HEK293 (cell line): ENCODE data around the gene SETD7.

Experiments used
- CTCF ChIA-PET: fragments of 350-600 bp; formaldehyde crosslinking; extraction: SDS; loops from one replicate; lab custom pipeline; 2021; ENCODE audit warnings: antibody characterized with exemption; lab: Yijun Ruan, JAX
- POLR2A ChIA-PET: fragments of 300-600 bp; formaldehyde crosslinking; extraction: SDS; loops from one replicate; lab custom pipeline; 2020; ENCODE audit warnings: antibody characterized with exemption, inconsistent platforms; lab: Yijun Ruan, JAX
- H3K27ac ChIP-seq: fragments of 200-500 bp; sonication (Bioruptor generic); 2 replicates; pipeline ENCODE4 v1.5.1; 2014; ENCODE audit warnings: low read depth, low read length, control low read depth, inconsistent platforms; ENCODE audit errors: extremely low read depth
- H3K36me3 ChIP-seq, 2 experiments: fragments of 200-500 bp in 1 of 2; sonication (Bioruptor generic) in 1 of 2; 1 replicate in 1 of 2; 2 replicates in 1 of 2; pipeline ENCODE4 v1.5.1; 2014 to 2017; ENCODE audit warnings: inconsistent platforms in 2 of 2, low read length in 2 of 2; ENCODE audit not compliant: control insufficient read depth in 2 of 2, insufficient read depth in 1 of 2
- H3K4me1 ChIP-seq: fragments of 200-500 bp; sonication (Bioruptor generic); 2 replicates; pipeline ENCODE4 v1.5.1; 2014; ENCODE audit warnings: mild to moderate bottlenecking, low read length, inconsistent platforms; ENCODE audit not compliant: control insufficient read depth, insufficient read depth
- H3K4me3 ChIP-seq: 2 replicates; pipeline ENCODE4 v1.5.1; 2011; ENCODE audit warnings: low read depth, mild to moderate bottlenecking, control low read depth, low read length, moderate library complexity
- H3K9me3 ChIP-seq: fragments of 200-500 bp; sonication (Bioruptor generic); 2 replicates; pipeline ENCODE4 v1.5.1; 2014; ENCODE audit warnings: low read depth, low read length, inconsistent platforms; ENCODE audit not compliant: control insufficient read depth, insufficient read depth
- KLF8 ChIP-seq: fragments of 450-650 bp; formaldehyde crosslinking; IDR thresholded peaks from 2 replicates; pipeline ENCODE4 v1.5.1; 2016; ENCODE audit warnings: missing biosample characterization, missing genetic modification characterization
- KLF9 ChIP-seq: fragments of 450-650 bp; formaldehyde crosslinking; IDR thresholded peaks from 2 replicates; pipeline ENCODE4 v1.5.1; 2016; ENCODE audit warnings: missing biosample characterization, missing genetic modification characterization, low read depth
- MEIS1 ChIP-seq: sonication (generic); formaldehyde crosslinking; IDR thresholded peaks from 2 replicates; pipeline ENCODE4 v1.8.1; 2022; ENCODE audit warnings: missing genetic modification reagents, mild to moderate bottlenecking, borderline replicate concordance
- MYNN ChIP-seq: fragments of 450-650 bp; formaldehyde crosslinking; IDR thresholded peaks from 2 replicates; pipeline ENCODE4 v1.5.1; 2016; ENCODE audit warnings: missing biosample characterization, missing genetic modification characterization, borderline replicate concordance
- ZNF114 ChIP-seq: fragments of 450-650 bp; formaldehyde crosslinking; IDR thresholded peaks from 2 replicates; pipeline ENCODE4 v1.5.0; 2017; ENCODE audit warnings: missing biosample characterization, missing genetic modification characterization
- ZNF133 ChIP-seq: fragments of 450-650 bp; formaldehyde crosslinking; IDR thresholded peaks from 2 replicates; pipeline ENCODE4 v1.5.1; 2016; ENCODE audit warnings: missing biosample characterization, missing genetic modification characterization
- ZNF221 ChIP-seq: fragments of 450-650 bp; formaldehyde crosslinking; IDR thresholded peaks from 2 replicates; pipeline ENCODE4 v1.5.1; 2017; ENCODE audit warnings: missing biosample characterization, missing genetic modification characterization, borderline replicate concordance
- ZNF24 ChIP-seq: fragments of 450-650 bp; formaldehyde crosslinking; IDR thresholded peaks from 2 replicates; pipeline ENCODE4 v1.5.1; 2016; ENCODE audit warnings: missing biosample characterization, missing genetic modification characterization
- ZNF404 ChIP-seq: fragments of 450-650 bp; formaldehyde crosslinking; IDR thresholded peaks from 2 replicates; pipeline ENCODE4 v1.5.1; 2017; ENCODE audit warnings: missing biosample characterization, missing genetic modification characterization
- ZNF488 ChIP-seq: fragments of 450-650 bp; formaldehyde crosslinking; IDR thresholded peaks from 2 replicates; pipeline ENCODE4 v1.5.1; 2016; ENCODE audit warnings: missing biosample characterization, missing genetic modification characterization
- ZNF501 ChIP-seq: fragments of 450-650 bp; formaldehyde crosslinking; IDR thresholded peaks from 2 replicates; pipeline ENCODE4 v1.5.1; 2016; ENCODE audit warnings: missing biosample characterization, missing genetic modification characterization
- ZNF514 ChIP-seq: fragments of 450-650 bp; formaldehyde crosslinking; IDR thresholded peaks from 2 replicates; pipeline ENCODE4 v1.5.1; 2016; ENCODE audit warnings: missing biosample characterization, missing genetic modification characterization
- ZNF529 ChIP-seq: fragments of 450-650 bp; formaldehyde crosslinking; IDR thresholded peaks from 2 replicates; pipeline ENCODE4 v1.5.1; 2017; ENCODE audit warnings: missing genetic modification characterization, missing biosample characterization; ENCODE audit not compliant: insufficient replicate concordance
- ZNF544 ChIP-seq: fragments of 450-650 bp; formaldehyde crosslinking; IDR thresholded peaks from 2 replicates; pipeline ENCODE4 v1.5.0; 2017; ENCODE audit warnings: missing biosample characterization, missing genetic modification characterization
- ZNF629 ChIP-seq: fragments of 450-650 bp; formaldehyde crosslinking; IDR thresholded peaks from 2 replicates; pipeline ENCODE4 v1.5.1; 2017; ENCODE audit warnings: missing biosample characterization, missing genetic modification characterization
- ZNF654 ChIP-seq: fragments of 450-650 bp; formaldehyde crosslinking; IDR thresholded peaks from 2 replicates; pipeline ENCODE4 v1.5.1; 2016; ENCODE audit warnings: low read depth, missing biosample characterization, missing genetic modification characterization
- ZNF768 ChIP-seq: fragments of 450-650 bp; formaldehyde crosslinking; IDR thresholded peaks from 2 replicates; pipeline ENCODE4 v1.5.1; 2018; ENCODE audit warnings: missing biosample characterization, mild to moderate bottlenecking, missing genetic modification characterization
- TF ChIP-seq, protein P1 (sequence below): fragments of 450-650 bp; IDR thresholded peaks from 2 replicates; pipeline ENCODE4 v1.5.1; 2018; ENCODE audit warnings: missing biosample characterization, mild to moderate bottlenecking, missing genetic modification characterization
- TF ChIP-seq, protein P2 (sequence below): fragments of 450-650 bp; formaldehyde crosslinking; IDR thresholded peaks from 2 replicates; pipeline ENCODE4 v1.5.1; 2016; ENCODE audit warnings: missing biosample characterization, missing genetic modification characterization, low read depth
- TF ChIP-seq, protein P3 (sequence below): fragments of 450-650 bp; formaldehyde crosslinking; IDR thresholded peaks from 2 replicates; pipeline ENCODE4 v1.5.1; 2017; ENCODE audit warnings: missing biosample characterization, missing genetic modification characterization
- TF ChIP-seq, protein P4 (sequence below): fragments of 450-650 bp; formaldehyde crosslinking; IDR thresholded peaks from 2 replicates; pipeline ENCODE4 v1.5.1; 2017; ENCODE audit warnings: missing biosample characterization, mild to moderate bottlenecking, missing genetic modification characterization, moderate library complexity

SETD7 gene

DNA sequence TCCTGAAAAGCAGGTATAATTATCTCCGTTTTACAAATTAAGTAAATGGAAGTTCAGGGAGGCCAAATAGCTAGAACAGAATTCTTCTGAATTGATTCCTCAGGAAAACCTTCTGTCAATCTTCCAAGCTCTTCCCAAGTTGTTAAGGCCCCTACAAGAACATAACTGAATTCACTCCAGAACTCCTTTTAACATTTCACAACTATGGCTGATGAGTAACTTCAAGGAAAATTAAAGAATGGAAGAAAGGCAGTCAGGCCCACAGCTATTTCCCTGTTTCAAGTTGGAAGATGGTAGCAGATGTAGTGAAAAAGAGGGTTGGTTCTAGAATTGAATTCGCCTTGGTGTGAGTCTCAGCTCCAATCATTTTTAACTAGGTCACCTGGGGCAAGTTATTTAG is 15.9 kb downstream of the SETD7 start:
- H3K9me3 ChIP-seq, result no peaks in the 10 kb centered on the region
- TF ChIP-seq ZNF768 (tag by site-specific recombination), result no peak
- TF ChIP-seq, all 188 proteins: peak for 0
- H3K4me1 ChIP-seq, result no peaks in the 10 kb centered on the region
- ChIA-PET POLR2A (no interaction called here), CTCF (interaction anchor here (0.6 kb wide), 2 partner anchors 9 to 119 kb away, joined by 3 to 4 read pairs; no protein-coding TSS in a partner anchor)
- no peak overlapping the region for H3K4me3 ChIP-seq
- no peak overlapping the region for H3K27ac ChIP-seq
- peaks cover 0 to 34% of the 10 kb centered on the region in 2 experiments; a peak in 1 of 3 replicates for H3K36me3 ChIP-seq

- ChIA-PET POLR2A (no interaction called here), CTCF (no interaction called here)
Measured at GRCh38 chr4:139537292-139537691, 18.7 kb downstream of the SETD7 start.

DNA sequence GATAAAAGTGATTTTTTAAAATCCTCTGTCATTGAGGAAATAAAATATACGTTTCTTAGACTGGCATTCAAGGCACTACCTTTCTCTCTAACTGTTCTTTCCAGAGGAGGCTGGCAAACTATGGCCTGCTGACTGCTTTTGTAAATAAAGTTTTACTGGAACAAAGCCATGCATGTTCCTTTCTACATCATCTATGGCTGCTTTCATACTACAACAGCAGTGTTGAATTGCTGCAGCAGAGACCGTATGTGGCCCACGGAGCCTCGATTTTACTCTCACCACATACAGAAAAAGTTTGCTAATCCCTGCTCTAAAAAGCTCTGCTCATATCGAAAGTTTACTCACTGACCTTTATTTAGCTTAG is 20.2 kb downstream of the SETD7 start:
- Histone ChIP-seq H3K4me1 (no peaks in the 10 kb centered on the region), H3K4me3 (no peak overlapping the region), H3K9me3 (no peaks in the 10 kb centered on the region), H3K27ac (no peak overlapping the region), H3K36me3 (peaks cover 3 to 12% of the 10 kb centered on the region in 2 experiments)
- CTCF ChIA-PET, result interaction anchor here (0.6 kb wide), 1 partner anchor 96 kb away, joined by 5 read pairs; no protein-coding TSS in a partner anchor
- POLR2A ChIA-PET, result no interaction called here
- TF ChIP-seq MEIS1 (no peak), ZNF654 (tag by site-specific recombination) (no peak), ZNF544 (no peak), ZNF133 (no peak), KLF9 (tag by site-specific recombination) (no peak), ZNF404 (no peak), ZNF501 (tag by site-specific recombination) (no peak)
- TF ChIP-seq, protein P1, sequence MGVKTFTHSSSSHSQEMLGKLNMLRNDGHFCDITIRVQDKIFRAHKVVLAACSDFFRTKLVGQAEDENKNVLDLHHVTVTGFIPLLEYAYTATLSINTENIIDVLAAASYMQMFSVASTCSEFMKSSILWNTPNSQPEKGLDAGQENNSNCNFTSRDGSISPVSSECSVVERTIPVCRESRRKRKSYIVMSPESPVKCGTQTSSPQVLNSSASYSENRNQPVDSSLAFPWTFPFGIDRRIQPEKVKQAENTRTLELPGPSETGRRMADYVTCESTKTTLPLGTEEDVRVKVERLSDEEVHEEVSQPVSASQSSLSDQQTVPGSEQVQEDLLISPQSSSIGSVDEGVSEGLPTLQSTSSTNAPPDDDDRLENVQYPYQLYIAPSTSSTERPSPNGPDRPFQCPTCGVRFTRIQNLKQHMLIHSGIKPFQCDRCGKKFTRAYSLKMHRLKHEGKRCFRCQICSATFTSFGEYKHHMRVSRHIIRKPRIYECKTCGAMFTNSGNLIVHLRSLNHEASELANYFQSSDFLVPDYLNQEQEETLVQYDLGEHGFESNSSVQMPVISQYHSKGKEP (tag by site-specific recombination), result no peak

More at GRCh38 chr4:139537292-139537691, 18.7 kb downstream of the SETD7 start:
- no peak overlapping the region for H3K4me3 ChIP-seq
- no peaks in the 10 kb centered on the region for H3K9me3 ChIP-seq
- TF ChIP-seq ZNF221 (tag by site-specific recombination) (no peak), KLF8 (tag by site-specific recombination) (no peak), ZNF629 (no peak), ZNF114 (tag by site-specific recombination) (no peak), KLF9 (tag by site-specific recombination) (no peak), ZNF24 (tag by site-specific recombination) (no peak), MYNN (no peak), ZNF514 (no peak), ZNF488 (no peak), ZNF529 (no peak)
- TF ChIP-seq, protein P2, sequence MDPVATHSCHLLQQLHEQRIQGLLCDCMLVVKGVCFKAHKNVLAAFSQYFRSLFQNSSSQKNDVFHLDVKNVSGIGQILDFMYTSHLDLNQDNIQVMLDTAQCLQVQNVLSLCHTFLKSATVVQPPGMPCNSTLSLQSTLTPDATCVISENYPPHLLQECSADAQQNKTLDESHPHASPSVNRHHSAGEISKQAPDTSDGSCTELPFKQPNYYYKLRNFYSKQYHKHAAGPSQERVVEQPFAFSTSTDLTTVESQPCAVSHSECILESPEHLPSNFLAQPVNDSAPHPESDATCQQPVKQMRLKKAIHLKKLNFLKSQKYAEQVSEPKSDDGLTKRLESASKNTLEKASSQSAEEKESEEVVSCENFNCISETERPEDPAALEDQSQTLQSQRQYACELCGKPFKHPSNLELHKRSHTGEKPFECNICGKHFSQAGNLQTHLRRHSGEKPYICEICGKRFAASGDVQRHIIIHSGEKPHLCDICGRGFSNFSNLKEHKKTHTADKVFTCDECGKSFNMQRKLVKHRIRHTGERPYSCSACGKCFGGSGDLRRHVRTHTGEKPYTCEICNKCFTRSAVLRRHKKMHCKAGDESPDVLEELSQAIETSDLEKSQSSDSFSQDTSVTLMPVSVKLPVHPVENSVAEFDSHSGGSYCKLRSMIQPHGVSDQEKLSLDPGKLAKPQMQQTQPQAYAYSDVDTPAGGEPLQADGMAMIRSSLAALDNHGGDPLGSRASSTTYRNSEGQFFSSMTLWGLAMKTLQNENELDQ, result no peak
- TF ChIP-seq, protein P3, sequence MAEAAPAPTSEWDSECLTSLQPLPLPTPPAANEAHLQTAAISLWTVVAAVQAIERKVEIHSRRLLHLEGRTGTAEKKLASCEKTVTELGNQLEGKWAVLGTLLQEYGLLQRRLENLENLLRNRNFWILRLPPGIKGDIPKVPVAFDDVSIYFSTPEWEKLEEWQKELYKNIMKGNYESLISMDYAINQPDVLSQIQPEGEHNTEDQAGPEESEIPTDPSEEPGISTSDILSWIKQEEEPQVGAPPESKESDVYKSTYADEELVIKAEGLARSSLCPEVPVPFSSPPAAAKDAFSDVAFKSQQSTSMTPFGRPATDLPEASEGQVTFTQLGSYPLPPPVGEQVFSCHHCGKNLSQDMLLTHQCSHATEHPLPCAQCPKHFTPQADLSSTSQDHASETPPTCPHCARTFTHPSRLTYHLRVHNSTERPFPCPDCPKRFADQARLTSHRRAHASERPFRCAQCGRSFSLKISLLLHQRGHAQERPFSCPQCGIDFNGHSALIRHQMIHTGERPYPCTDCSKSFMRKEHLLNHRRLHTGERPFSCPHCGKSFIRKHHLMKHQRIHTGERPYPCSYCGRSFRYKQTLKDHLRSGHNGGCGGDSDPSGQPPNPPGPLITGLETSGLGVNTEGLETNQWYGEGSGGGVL (tag by site-specific recombination), result no peak
- TF ChIP-seq, protein P4, sequence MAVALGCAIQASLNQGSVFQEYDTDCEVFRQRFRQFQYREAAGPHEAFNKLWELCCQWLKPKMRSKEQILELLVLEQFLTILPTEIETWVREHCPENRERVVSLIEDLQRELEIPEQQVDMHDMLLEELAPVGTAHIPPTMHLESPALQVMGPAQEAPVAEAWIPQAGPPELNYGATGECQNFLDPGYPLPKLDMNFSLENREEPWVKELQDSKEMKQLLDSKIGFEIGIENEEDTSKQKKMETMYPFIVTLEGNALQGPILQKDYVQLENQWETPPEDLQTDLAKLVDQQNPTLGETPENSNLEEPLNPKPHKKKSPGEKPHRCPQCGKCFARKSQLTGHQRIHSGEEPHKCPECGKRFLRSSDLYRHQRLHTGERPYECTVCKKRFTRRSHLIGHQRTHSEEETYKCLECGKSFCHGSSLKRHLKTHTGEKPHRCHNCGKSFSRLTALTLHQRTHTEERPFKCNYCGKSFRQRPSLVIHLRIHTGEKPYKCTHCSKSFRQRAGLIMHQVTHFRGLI (tag by site-specific recombination), result no peak
- H3K27ac ChIP-seq, result no peak overlapping the region
- no peaks in the 10 kb centered on the region for H3K4me1 ChIP-seq
- peaks cover 3 to 19% of the 10 kb centered on the region in 2 experiments for H3K36me3 ChIP-seq
